Measurements from ENCODE around the gene NDUFA3.

Gene NDUFA3

GRCh38 chr19:54114340-54115108 is 11.9 kb downstream of the NDUFA3 start:
- no peak for TF ChIP-seq CTCF (IDR thresholded peaks at IDR 0.05)
- Histone ChIP-seq H2AFZ (peak overlapping the region; percentile 76), H3K36me3 (ENCODE audit: control insufficient read depth, insufficient read depth, low read length) (no peaks in the 10 kb centered on the region), H3K9ac (no peak overlapping the region), H3K27ac (no peak overlapping the region), H3K4me1 (peaks cover 6% of the 10 kb centered on the region), H3K4me3 (ENCODE audit: low read depth, low read length) (peak overlapping the region; percentile 95), H3K9me3 (ENCODE audit: control insufficient read depth, low read length) (no peaks in the 10 kb centered on the region), H3K4me2 (ENCODE audit: low read length) (peak overlapping the region; percentile 86), H3K27me3 (ENCODE audit: control insufficient read depth, insufficient read depth, low read length) (no peaks in the 10 kb centered on the region), H3K79me2 (peaks cover 10% of the 10 kb centered on the region)

GRCh38 chr19:54115109-54116063 is 12.7 kb downstream of the NDUFA3 start, which contains the start of the genes PRPF31 and TFPT:
PRPF31 (plus strand) TSS chr19:54115754; CDS start chr19:54118279, 2,525 bp downstream.
TFPT (minus strand) TSS chr19:54115657; CDS start chr19:54115269, 388 bp downstream.
- TF ChIP-seq CTCF (IDR thresholded peaks at IDR 0.05): no peak
- Histone ChIP-seq H3K4me2 (ENCODE audit: low read length) (peak within 1 kb of the TSS; percentile 86), H3K79me2 (peaks cover 10% of the 10 kb centered on the region), H3K9ac (peak within 1 kb of the TSS; percentile 49), H3K36me3 (ENCODE audit: control insufficient read depth, insufficient read depth, low read length) (no peaks in the 10 kb centered on the region), H3K9me3 (ENCODE audit: control insufficient read depth, low read length) (no peaks in the 10 kb centered on the region), H2AFZ (peak within 1 kb of the TSS; percentile 76), H3K27ac (peak within 1 kb of the TSS; percentile 86), H3K4me1 (peaks cover 6% of the 10 kb centered on the region), H3K4me3 (ENCODE audit: low read depth, low read length) (peak within 1 kb of the TSS; percentile 95), H3K27me3 (ENCODE audit: control insufficient read depth, insufficient read depth, low read length) (no peaks in the 10 kb centered on the region)

- Histone ChIP-seq H3K4me1 (peaks cover 4% of the 10 kb centered on the region), H3K27me3 (ENCODE audit: control insufficient read depth, insufficient read depth, low read length) (no peaks in the 10 kb centered on the region), H3K36me3 (ENCODE audit: control insufficient read depth, insufficient read depth, low read length) (no peaks in the 10 kb centered on the region), H3K9ac (no peak overlapping the region), H2AFZ (no peak overlapping the region), H3K79me2 (peaks cover 4% of the 10 kb centered on the region), H3K4me3 (ENCODE audit: low read depth, low read length) (no peak overlapping the region), H3K27ac (no peak overlapping the region), H3K4me2 (ENCODE audit: low read length) (no peak overlapping the region), H3K9me3 (ENCODE audit: control insufficient read depth, low read length) (no peaks in the 10 kb centered on the region)
- TF ChIP-seq CTCF (IDR thresholded peaks at IDR 0.05): no peak
These were observed 18.6 kb downstream of the NDUFA3 start for GRCh38 chr19:54121259-54121658.

GRCh38 chr19:54123682-54124081 is 21.0 kb downstream of the NDUFA3 start:
- Histone ChIP-seq H3K27me3 (ENCODE audit: control insufficient read depth, insufficient read depth, low read length) (no peaks in the 10 kb centered on the region), H2AFZ (no peak overlapping the region), H3K27ac (no peak overlapping the region), H3K79me2 (no peaks in the 10 kb centered on the region), H3K4me1 (no peaks in the 10 kb centered on the region), H3K9ac (no peak overlapping the region), H3K4me2 (ENCODE audit: low read length) (no peak overlapping the region), H3K9me3 (ENCODE audit: control insufficient read depth, low read length) (no peaks in the 10 kb centered on the region), H3K4me3 (ENCODE audit: low read depth, low read length) (no peak overlapping the region), H3K36me3 (ENCODE audit: control insufficient read depth, insufficient read depth, low read length) (no peaks in the 10 kb centered on the region)
- no peak for TF ChIP-seq CTCF (IDR thresholded peaks at IDR 0.05)

All from parathyroid adenoma (tissue), 2 donors.